Choroid plexus epithelial cell (primary cell): ENCODE measurements around the gene PTBP3.
A peak's percentile ranks its signal among the peaks of the same experiment; 100 is the strongest.
"Not testable (repeated sequence)": the region's sequence is repeated elsewhere in the genome, so short reads cannot be mapped to it uniquely, and the experiment has no call there.

Experiments used
- DNase-seq: peaks from one replicate; pipeline ENCODE4 v3.0.0-alpha.2; 2010; ENCODE audit warnings: low read depth
- H3K4me3 ChIP-seq: 2 replicates; pipeline ENCODE4 v1.5.1; 2011; ENCODE audit warnings: low read depth, mild to moderate bottlenecking, control low read depth, low read length, moderate library complexity
- TF ChIP-seq, protein P1 (sequence below): conservative IDR thresholded peaks from 2 replicates; pipeline ENCODE4 v1.5.1; 2011; ENCODE audit warnings: low read depth, mild to moderate bottlenecking, control low read depth, inconsistent platforms, low read length, moderate library complexity

The PTBP3 gene

GRCh38 chr9:112212926-112213325 lies 120.5 kb downstream of the PTBP3 start:
- TF ChIP-seq, protein P1, sequence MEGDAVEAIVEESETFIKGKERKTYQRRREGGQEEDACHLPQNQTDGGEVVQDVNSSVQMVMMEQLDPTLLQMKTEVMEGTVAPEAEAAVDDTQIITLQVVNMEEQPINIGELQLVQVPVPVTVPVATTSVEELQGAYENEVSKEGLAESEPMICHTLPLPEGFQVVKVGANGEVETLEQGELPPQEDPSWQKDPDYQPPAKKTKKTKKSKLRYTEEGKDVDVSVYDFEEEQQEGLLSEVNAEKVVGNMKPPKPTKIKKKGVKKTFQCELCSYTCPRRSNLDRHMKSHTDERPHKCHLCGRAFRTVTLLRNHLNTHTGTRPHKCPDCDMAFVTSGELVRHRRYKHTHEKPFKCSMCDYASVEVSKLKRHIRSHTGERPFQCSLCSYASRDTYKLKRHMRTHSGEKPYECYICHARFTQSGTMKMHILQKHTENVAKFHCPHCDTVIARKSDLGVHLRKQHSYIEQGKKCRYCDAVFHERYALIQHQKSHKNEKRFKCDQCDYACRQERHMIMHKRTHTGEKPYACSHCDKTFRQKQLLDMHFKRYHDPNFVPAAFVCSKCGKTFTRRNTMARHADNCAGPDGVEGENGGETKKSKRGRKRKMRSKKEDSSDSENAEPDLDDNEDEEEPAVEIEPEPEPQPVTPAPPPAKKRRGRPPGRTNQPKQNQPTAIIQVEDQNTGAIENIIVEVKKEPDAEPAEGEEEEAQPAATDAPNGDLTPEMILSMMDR: no peak
- DNase-seq: no peak
- no peak overlapping the region for H3K4me3 ChIP-seq

GRCh38 chr9:112207451-112207850 lies 126.0 kb downstream of the PTBP3 start:
- TF ChIP-seq, protein P1: no peak
- H3K4me3 ChIP-seq: no peak overlapping the region
- no peak for DNase-seq

DNA sequence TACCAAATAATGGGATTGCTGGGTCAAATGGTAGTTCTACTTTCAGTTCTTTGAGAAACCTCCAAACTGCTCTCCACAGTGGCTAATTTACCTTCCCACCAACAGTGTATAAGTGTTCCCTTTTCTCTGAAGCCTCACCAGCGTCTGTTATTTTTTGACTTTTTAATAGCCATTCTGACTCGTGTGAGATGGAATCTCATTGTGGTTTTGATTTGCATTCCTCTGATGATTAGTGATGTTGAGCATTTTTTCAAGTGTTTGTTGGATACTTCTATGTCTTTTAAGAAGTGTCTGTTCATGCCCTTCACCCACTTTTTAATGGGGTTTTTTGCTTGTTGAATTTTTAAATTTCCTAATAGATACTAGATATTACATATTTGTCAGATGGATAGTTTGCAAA lies 129.9 kb downstream of the PTBP3 start:
- DNase-seq: peak; percentile 71
- TF ChIP-seq, protein P1: no peak
- no peak overlapping the region for H3K4me3 ChIP-seq

DNA sequence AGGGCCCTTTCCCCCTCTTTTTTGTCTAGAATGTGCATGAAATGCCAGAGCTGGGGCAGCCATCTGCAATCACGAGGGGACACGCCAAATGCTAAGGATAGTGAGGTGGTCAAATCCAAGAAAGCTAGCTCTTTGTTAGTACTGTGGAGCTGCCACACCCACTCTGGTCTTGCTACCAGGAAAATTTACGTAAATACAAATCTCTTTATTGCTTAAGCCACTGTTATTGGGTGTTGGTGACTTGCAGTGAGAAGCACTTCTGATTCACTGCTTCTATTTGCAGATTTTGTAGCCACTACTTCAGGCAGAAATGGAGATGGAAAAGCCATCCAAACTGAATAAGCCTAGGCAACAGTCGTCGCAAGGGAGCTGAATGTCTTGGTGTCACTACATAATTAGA lies 132.7 kb downstream of the PTBP3 start:
- no peak for DNase-seq
- TF ChIP-seq, protein P1: no peak
- no peak overlapping the region for H3K4me3 ChIP-seq

DNA sequence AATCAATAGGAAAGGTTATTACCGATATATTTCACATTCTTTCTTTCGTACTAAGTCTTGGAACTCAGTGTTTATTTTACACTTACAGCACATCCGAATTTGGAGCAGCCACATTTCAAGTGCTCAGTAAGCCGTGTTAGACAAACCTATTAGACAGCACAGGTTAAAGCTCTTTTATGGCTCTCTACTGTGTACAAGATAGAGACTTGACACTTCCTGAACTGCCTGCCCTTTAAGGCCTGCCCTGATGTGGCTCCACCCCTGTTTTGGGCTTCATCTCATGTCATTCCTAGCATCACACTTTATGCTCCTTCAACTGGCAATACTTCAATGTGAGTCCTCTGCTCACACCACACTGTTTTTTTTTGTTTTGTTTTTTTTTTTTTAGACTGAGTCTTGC lies 134.8 kb downstream of the PTBP3 start:
- H3K4me3 ChIP-seq: no peak overlapping the region
- no peak for DNase-seq
- TF ChIP-seq, protein P1: no peak

DNA sequence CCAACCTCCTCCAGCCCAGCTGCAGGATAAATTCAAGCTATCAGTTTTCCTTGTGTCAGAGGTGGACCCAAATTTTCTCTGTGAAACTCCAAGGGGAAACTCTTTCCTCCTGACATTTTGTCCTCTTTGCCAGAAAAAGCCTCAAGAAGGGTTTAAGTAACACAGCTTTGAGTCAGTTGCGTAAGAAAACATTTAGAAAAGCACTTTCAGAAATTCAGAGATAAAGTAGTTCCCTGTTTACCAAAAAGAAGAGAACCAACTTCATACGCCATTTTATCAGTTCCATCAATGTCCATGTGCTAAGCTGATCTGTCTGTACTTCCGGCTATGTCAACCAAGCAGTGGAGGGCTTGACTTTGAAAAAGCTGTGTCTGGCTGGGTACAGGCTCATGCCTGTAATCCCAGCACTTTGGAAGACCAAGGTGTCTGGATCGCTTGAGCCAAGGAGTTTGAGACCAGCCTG lies 138.4 kb downstream of the PTBP3 start:
- DNase-seq: peak; percentile 70
- TF ChIP-seq, protein P1: no peak
- no peak overlapping the region for H3K4me3 ChIP-seq

DNA sequence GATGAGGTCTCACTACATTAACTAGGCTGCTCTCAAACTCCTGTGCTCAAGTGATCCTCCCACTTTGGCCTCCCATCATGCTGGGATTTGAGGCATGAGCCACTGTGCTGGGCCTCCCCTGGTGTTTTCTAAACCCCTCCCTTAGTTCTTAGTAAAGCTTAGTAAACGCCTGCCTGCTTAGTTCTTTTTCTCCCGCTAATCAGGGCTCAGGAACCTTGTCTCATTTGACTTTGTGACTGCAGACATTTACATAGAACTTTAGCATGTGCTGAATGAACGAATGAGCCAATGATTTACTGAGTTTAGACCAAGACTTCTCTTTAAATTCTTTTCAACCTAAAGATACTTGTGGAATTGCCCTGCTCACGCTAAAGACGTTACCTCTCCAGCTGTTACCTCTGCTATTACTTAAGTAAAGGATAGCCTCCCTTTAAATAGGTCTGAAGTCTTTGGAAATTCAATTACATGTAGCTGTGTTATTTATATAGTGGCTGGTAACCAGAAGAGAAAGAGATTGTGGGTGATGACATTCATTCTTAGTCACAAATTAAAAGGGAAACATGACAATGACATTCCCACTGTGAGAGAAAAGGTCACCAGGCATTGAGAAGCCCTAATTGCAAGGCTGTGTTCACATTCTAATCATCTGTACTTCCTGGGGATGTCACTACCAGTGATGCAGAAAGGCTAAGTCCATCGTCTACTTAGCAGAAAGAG lies 139.7 kb downstream of the PTBP3 start:
- TF ChIP-seq, protein P1: no peak
- H3K4me3 ChIP-seq: no peak overlapping the region
- no peak for DNase-seq

DNA sequence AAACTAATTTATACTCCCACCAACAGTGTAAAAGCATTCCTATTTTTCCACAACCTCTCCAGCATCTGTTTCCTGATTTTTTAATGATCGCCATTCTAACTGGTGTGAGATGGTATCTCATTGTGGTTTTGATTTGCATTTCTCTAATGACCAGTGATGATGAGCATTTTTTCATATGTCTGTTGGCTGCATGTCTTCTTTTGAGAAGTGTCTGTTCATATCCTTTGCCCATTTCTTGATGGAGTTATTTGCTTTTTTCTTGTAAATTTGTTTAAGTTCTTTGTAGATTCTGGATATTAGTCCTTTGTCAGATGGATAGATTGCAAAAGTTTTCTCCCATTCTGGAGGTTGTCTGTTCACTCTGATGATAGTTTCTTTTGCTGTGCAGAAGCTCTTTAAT lies 143.1 kb downstream of the PTBP3 start:
- not testable (repeated sequence) for H3K4me3 ChIP-seq, DNase-seq
